ENCODE data around the gene MAP2K5.

The MAP2K5 gene

GRCh38 chr15:67607959-67608637, 65.6 kb downstream of the MAP2K5 start:
- Histone ChIP-seq H3K27ac (ENCODE audit: low read length) (no peak overlapping the region), H3K4me3 (ENCODE audit: low read length) (no peak overlapping the region), H3K4me1 (ENCODE audit: low read length) (no peaks in the 10 kb centered on the region), H3K27me3 (ENCODE audit: low read depth, low read length) (no peaks in the 10 kb centered on the region), H3K36me3 (replicated peaks; ENCODE audit: low read depth, low read length) (no peaks in the 10 kb centered on the region), H3K9me3 (ENCODE audit: insufficient read depth, low read length) (no peaks in the 10 kb centered on the region), H3K79me2 (ENCODE audit: low read length) (no peaks in the 10 kb centered on the region), H3K9ac (ENCODE audit: low read length) (no peak overlapping the region), H3K4me2 (ENCODE audit: low read length) (no peak overlapping the region), H4K20me1 (ENCODE audit: insufficient read depth, low read length) (no peaks in the 10 kb centered on the region), H2AFZ (ENCODE audit: low read depth, low read length) (no peak overlapping the region)
- TF ChIP-seq CTCF (IDR thresholded peaks at IDR 0.05; ENCODE audit: low read depth, low read length) (no peak), EZH2phosphoT487 (IDR thresholded peaks at IDR 0.05; ENCODE audit: low read depth) (no peak)

- TF ChIP-seq CTCF (IDR thresholded peaks at IDR 0.05; ENCODE audit: low read depth, low read length) (no peak), EZH2phosphoT487 (IDR thresholded peaks at IDR 0.05; ENCODE audit: low read depth) (no peak)
- Histone ChIP-seq H3K36me3 (replicated peaks; ENCODE audit: low read depth, low read length) (no peaks in the 10 kb centered on the region), H3K4me2 (ENCODE audit: low read length) (no peak overlapping the region), H3K4me1 (ENCODE audit: low read length) (no peaks in the 10 kb centered on the region), H3K27ac (ENCODE audit: low read length) (no peak overlapping the region), H4K20me1 (ENCODE audit: insufficient read depth, low read length) (no peaks in the 10 kb centered on the region), H3K9ac (ENCODE audit: low read length) (no peak overlapping the region), H3K9me3 (ENCODE audit: insufficient read depth, low read length) (no peaks in the 10 kb centered on the region), H3K27me3 (ENCODE audit: low read depth, low read length) (no peaks in the 10 kb centered on the region), H3K79me2 (ENCODE audit: low read length) (no peaks in the 10 kb centered on the region), H3K4me3 (ENCODE audit: low read length) (no peak overlapping the region), H2AFZ (ENCODE audit: low read depth, low read length) (no peak overlapping the region)
Measured at GRCh38 chr15:67608638-67608959, 66.1 kb downstream of the MAP2K5 start.

- no peak for TF ChIP-seq CTCF (IDR thresholded peaks at IDR 0.05; ENCODE audit: low read depth, low read length)
- no peak for TF ChIP-seq EZH2phosphoT487 (IDR thresholded peaks at IDR 0.05; ENCODE audit: low read depth)
- no peaks in the 10 kb centered on the region for H3K9me3 ChIP-seq (ENCODE audit: insufficient read depth, low read length)
- H3K27ac ChIP-seq (ENCODE audit: low read length) = no peak overlapping the region
- H2AFZ ChIP-seq (ENCODE audit: low read depth, low read length) = no peak overlapping the region
- H3K4me1 ChIP-seq (ENCODE audit: low read length) = no peaks in the 10 kb centered on the region
- H3K4me3 ChIP-seq (ENCODE audit: low read length) = no peak overlapping the region
- H3K9ac ChIP-seq (ENCODE audit: low read length) = no peak overlapping the region
- H4K20me1 ChIP-seq (ENCODE audit: insufficient read depth, low read length) = no peaks in the 10 kb centered on the region
- H3K27me3 ChIP-seq (ENCODE audit: low read depth, low read length) = no peaks in the 10 kb centered on the region
- H3K4me2 ChIP-seq (ENCODE audit: low read length) = no peak overlapping the region
- H3K36me3 ChIP-seq (replicated peaks; ENCODE audit: low read depth, low read length) = no peaks in the 10 kb centered on the region
- H3K79me2 ChIP-seq (ENCODE audit: low read length) = no peaks in the 10 kb centered on the region
Measured at GRCh38 chr15:67611370-67612369, 69.2 kb downstream of the MAP2K5 start.

GRCh38 chr15:67613211-67613610, 70.7 kb downstream of the MAP2K5 start:
- H3K4me1 ChIP-seq (ENCODE audit: low read length) = no peaks in the 10 kb centered on the region
- no peak for TF ChIP-seq CTCF (IDR thresholded peaks at IDR 0.05; ENCODE audit: low read depth, low read length)
- TF ChIP-seq EZH2phosphoT487 (IDR thresholded peaks at IDR 0.05; ENCODE audit: low read depth) = no peak

More at GRCh38 chr15:67613211-67613610, 70.7 kb downstream of the MAP2K5 start:
- Histone ChIP-seq H2AFZ (ENCODE audit: low read depth, low read length) (no peak overlapping the region), H3K36me3 (replicated peaks; ENCODE audit: low read depth, low read length) (no peaks in the 10 kb centered on the region), H4K20me1 (ENCODE audit: insufficient read depth, low read length) (no peaks in the 10 kb centered on the region), H3K4me2 (ENCODE audit: low read length) (no peak overlapping the region), H3K27me3 (ENCODE audit: low read depth, low read length) (no peaks in the 10 kb centered on the region), H3K79me2 (ENCODE audit: low read length) (no peaks in the 10 kb centered on the region), H3K9me3 (ENCODE audit: insufficient read depth, low read length) (no peaks in the 10 kb centered on the region), H3K4me3 (ENCODE audit: low read length) (no peak overlapping the region), H3K27ac (ENCODE audit: low read length) (no peak overlapping the region), H3K9ac (ENCODE audit: low read length) (no peak overlapping the region)

All from OCI-LY3 (cell line).